ENCODE data around the gene CD96.

Gene CD96

DNA sequence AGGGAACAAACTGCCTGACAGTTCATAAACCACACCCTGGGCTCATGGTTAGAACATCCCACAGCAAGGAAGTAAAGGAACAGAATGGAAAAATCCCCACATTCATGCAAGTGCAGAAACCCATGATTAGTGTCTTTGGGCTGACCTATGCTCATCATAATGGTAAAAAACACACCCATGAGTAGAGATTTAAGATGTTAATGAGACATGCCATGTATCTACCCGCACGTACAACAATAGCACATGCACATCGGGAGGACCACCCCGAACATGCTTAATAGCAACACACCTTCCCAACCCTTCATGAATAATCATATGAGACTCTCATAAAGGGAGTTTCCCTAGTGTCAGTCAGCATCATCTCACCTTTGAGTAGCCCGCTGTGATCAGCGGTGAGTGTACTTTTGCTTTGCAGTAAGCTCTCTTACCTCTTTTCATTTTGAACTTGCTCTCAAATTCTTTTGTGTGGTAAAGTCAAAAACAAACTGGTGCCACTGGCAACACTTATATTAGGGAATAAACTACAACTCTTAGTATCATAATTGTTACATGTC lies 30.0 kb downstream of the CD96 start:
- no peak for TF ChIP-seq CTCF (IDR thresholded peaks at IDR 0.05; ENCODE audit: low read depth, low read length, missing control alignments)
- H3K4me3 ChIP-seq (ENCODE audit: low read depth, low read length) = no peak overlapping the region
- DNase-seq (ENCODE audit: low read depth) = no peak

DNA sequence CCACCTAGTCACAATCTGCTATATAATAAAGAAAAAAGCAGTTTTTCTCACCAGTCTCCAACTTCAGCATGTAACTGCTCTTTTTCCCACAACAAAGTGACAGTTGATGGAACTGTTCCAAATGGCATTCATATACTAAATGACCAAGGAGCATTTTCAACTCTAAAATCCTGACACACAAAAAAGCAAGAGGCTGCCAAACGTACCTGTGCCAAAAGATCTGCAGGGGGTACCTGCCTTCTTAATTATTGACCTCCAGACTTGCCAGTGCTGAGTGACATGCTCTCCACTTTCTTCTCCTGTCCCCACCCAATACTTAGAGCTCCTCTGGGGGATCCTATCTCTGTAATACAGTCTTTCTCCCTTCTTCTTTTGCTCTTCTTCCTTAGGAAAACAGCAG lies 35.1 kb downstream of the CD96 start:
- no peak for TF ChIP-seq CTCF (IDR thresholded peaks at IDR 0.05; ENCODE audit: low read depth, low read length, missing control alignments)

GRCh38 chr3:111577798-111578685 lies 36.0 kb downstream of the CD96 start:
- peak; percentile 35 for DNase-seq (ENCODE audit: low read depth)
- H3K4me3 ChIP-seq (ENCODE audit: low read depth, low read length) = no peak overlapping the region
- peak; percentile 58 for TF ChIP-seq CTCF (IDR thresholded peaks at IDR 0.05; ENCODE audit: low read depth, low read length, missing control alignments)

More for the DNA sequence above, 35.1 kb downstream of the CD96 start:
- no peak for DNase-seq (ENCODE audit: low read depth)
- H3K4me3 ChIP-seq (ENCODE audit: low read depth, low read length) = no peak overlapping the region

GRCh38 chr3:111578867-111579266 lies 36.9 kb downstream of the CD96 start:
- no peak for DNase-seq (ENCODE audit: low read depth)
- no peak for TF ChIP-seq CTCF (IDR thresholded peaks at IDR 0.05; ENCODE audit: low read depth, low read length, missing control alignments)
- no peak overlapping the region for H3K4me3 ChIP-seq (ENCODE audit: low read depth, low read length)

GRCh38 chr3:111579495-111579894 lies 37.5 kb downstream of the CD96 start:
- TF ChIP-seq CTCF (IDR thresholded peaks at IDR 0.05; ENCODE audit: low read depth, low read length, missing control alignments) = no peak
- DNase-seq (ENCODE audit: low read depth) = no peak
- no peak overlapping the region for H3K4me3 ChIP-seq (ENCODE audit: low read depth, low read length)

GRCh38 chr3:111581403-111582119 lies 39.6 kb downstream of the CD96 start:
- no peak overlapping the region for H3K4me3 ChIP-seq (ENCODE audit: low read depth, low read length)
- no peak for DNase-seq (ENCODE audit: low read depth)
- TF ChIP-seq CTCF (IDR thresholded peaks at IDR 0.05; ENCODE audit: low read depth, low read length, missing control alignments) = no peak
